ENCODE measurements around the gene NEK7. TPM values are rescaled to one million over a fixed set of nuclear protein-coding genes. Genes with fewer than 3 reads are reported as not detected.

Gene NEK7
- total and polyA plus RNA-seq, 2 experiments from 2014 or later, result 25.6 to 86.9 TPM

GRCh38 chr1:198231779-198232178, 75.0 kb downstream of the NEK7 start:
- H3K4me3 ChIP-seq, result no peak overlapping the region
- H3K4me1 ChIP-seq (ENCODE audit: insufficient read depth), result no peaks in the 10 kb centered on the region
- no peak for DNase-seq (ENCODE audit: low spot score)
- H3K9me2 ChIP-seq (replicated peaks; ENCODE audit: insufficient read depth), result no peaks in the 10 kb centered on the region
- H3K27me3 ChIP-seq, result no peaks in the 10 kb centered on the region
- H3K79me2 ChIP-seq, result peaks cover 38% of the 10 kb centered on the region
- H3K4me2 ChIP-seq, result no peak overlapping the region
- peaks cover 3% of the 10 kb centered on the region for H4K20me1 ChIP-seq (ENCODE audit: insufficient read depth, poor library complexity, severe bottlenecking)
- H3K27ac ChIP-seq, result no peak overlapping the region
- H2AFZ ChIP-seq, result no peak overlapping the region
- no peaks in the 10 kb centered on the region for H3K36me3 ChIP-seq (replicated peaks; ENCODE audit: insufficient read depth, low read depth)
- TF ChIP-seq, protein P1, sequence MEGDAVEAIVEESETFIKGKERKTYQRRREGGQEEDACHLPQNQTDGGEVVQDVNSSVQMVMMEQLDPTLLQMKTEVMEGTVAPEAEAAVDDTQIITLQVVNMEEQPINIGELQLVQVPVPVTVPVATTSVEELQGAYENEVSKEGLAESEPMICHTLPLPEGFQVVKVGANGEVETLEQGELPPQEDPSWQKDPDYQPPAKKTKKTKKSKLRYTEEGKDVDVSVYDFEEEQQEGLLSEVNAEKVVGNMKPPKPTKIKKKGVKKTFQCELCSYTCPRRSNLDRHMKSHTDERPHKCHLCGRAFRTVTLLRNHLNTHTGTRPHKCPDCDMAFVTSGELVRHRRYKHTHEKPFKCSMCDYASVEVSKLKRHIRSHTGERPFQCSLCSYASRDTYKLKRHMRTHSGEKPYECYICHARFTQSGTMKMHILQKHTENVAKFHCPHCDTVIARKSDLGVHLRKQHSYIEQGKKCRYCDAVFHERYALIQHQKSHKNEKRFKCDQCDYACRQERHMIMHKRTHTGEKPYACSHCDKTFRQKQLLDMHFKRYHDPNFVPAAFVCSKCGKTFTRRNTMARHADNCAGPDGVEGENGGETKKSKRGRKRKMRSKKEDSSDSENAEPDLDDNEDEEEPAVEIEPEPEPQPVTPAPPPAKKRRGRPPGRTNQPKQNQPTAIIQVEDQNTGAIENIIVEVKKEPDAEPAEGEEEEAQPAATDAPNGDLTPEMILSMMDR (IDR thresholded peaks at IDR 0.05; ENCODE audit: poor library complexity), result no peak
- TF ChIP-seq EZH2phosphoT487 (IDR thresholded peaks at IDR 0.05; ENCODE audit: low read depth, severe bottlenecking, unreplicated experiment) (no peak), EZH2 (IDR thresholded peaks at IDR 0.05; ENCODE audit: borderline replicate concordance) (no peak)
- H3K9me3 ChIP-seq (ENCODE audit: low read depth), result no peaks in the 10 kb centered on the region
- WGBS (ENCODE audit: low lambda C conversion rate, missing lambda C conversion rate), result 78% methylated on average over 3 of the region's 3 CpGs

- H2AFZ ChIP-seq, result no peak overlapping the region
- H3K9me3 ChIP-seq (ENCODE audit: low read depth), result no peaks in the 10 kb centered on the region
- 100% methylated on average over 1 of the region's 1 CpG for WGBS (ENCODE audit: low lambda C conversion rate, missing lambda C conversion rate)
- TF ChIP-seq EZH2 (IDR thresholded peaks at IDR 0.05; ENCODE audit: borderline replicate concordance), result no peak
- TF ChIP-seq EZH2phosphoT487 (IDR thresholded peaks at IDR 0.05; ENCODE audit: low read depth, severe bottlenecking, unreplicated experiment), result no peak
- TF ChIP-seq, protein P1 (IDR thresholded peaks at IDR 0.05; ENCODE audit: poor library complexity), result no peak
- no peak overlapping the region for H3K4me2 ChIP-seq
- H3K4me1 ChIP-seq (ENCODE audit: insufficient read depth), result no peaks in the 10 kb centered on the region
- H3K27me3 ChIP-seq, result no peaks in the 10 kb centered on the region
- H3K79me2 ChIP-seq, result peaks cover 40% of the 10 kb centered on the region
- H3K4me3 ChIP-seq, result no peak overlapping the region
- no peaks in the 10 kb centered on the region for H3K36me3 ChIP-seq (replicated peaks; ENCODE audit: insufficient read depth, low read depth)
- H3K9me2 ChIP-seq (replicated peaks; ENCODE audit: insufficient read depth), result no peaks in the 10 kb centered on the region
- DNase-seq (ENCODE audit: low spot score), result no peak
- H3K27ac ChIP-seq, result no peak overlapping the region
- H4K20me1 ChIP-seq (ENCODE audit: insufficient read depth, poor library complexity, severe bottlenecking), result peaks cover 3% of the 10 kb centered on the region
These were observed 75.6 kb downstream of the NEK7 start for GRCh38 chr1:198232378-198232777.

- no peaks in the 10 kb centered on the region for H3K27me3 ChIP-seq
- no peaks in the 10 kb centered on the region for H3K36me3 ChIP-seq (replicated peaks; ENCODE audit: insufficient read depth, low read depth)
- H3K79me2 ChIP-seq, result peaks cover 40% of the 10 kb centered on the region
- H3K27ac ChIP-seq, result no peak overlapping the region
- H3K4me2 ChIP-seq, result no peak overlapping the region
- no peaks in the 10 kb centered on the region for H3K4me1 ChIP-seq (ENCODE audit: insufficient read depth)
- 79% methylated on average over 3 of the region's 3 CpGs for WGBS (ENCODE audit: low lambda C conversion rate, missing lambda C conversion rate)
- peaks cover 3% of the 10 kb centered on the region for H4K20me1 ChIP-seq (ENCODE audit: insufficient read depth, poor library complexity, severe bottlenecking)
- no peaks in the 10 kb centered on the region for H3K9me2 ChIP-seq (replicated peaks; ENCODE audit: insufficient read depth)
- DNase-seq (ENCODE audit: low spot score), result no peak
- no peaks in the 10 kb centered on the region for H3K9me3 ChIP-seq (ENCODE audit: low read depth)
- TF ChIP-seq EZH2 (IDR thresholded peaks at IDR 0.05; ENCODE audit: borderline replicate concordance) (no peak), EZH2phosphoT487 (IDR thresholded peaks at IDR 0.05; ENCODE audit: low read depth, severe bottlenecking, unreplicated experiment) (no peak)
- TF ChIP-seq, protein P1 (IDR thresholded peaks at IDR 0.05; ENCODE audit: poor library complexity), result no peak
- no peak overlapping the region for H3K4me3 ChIP-seq
- no peak overlapping the region for H2AFZ ChIP-seq
These were observed 76.3 kb downstream of the NEK7 start for GRCh38 chr1:198232940-198233675.
